ENCODE data around the gene UTP4. TPM values are rescaled to one million over a fixed set of nuclear protein-coding genes. Genes with fewer than 3 reads are reported as not detected.
"Not testable (repeated sequence)": the region's sequence is repeated elsewhere in the genome, so short reads cannot be mapped to it uniquely, and the experiment has no call there.

UTP4 gene
- total RNA-seq, 1 donor from 2014 or later = 51.4 TPM

GRCh38 chr16:69143116-69143515, 10.7 kb downstream of the UTP4 start:
- H3K4me3 Mint-ChIP-seq (ENCODE audit: low read depth) = no peak overlapping the region
- no peaks in the 10 kb centered on the region for H3K9me3 Mint-ChIP-seq (ENCODE audit: low read depth)
- peaks cover 5% of the 10 kb centered on the region for H3K4me1 Mint-ChIP-seq (ENCODE audit: low read depth)
- peaks cover 37% of the 10 kb centered on the region for H3K36me3 Mint-ChIP-seq (ENCODE audit: insufficient read depth)
- TF ChIP-seq CTCF (IDR thresholded peaks at IDR 0.05; ENCODE audit: unreplicated experiment) = no peak
- DNase-seq (ENCODE audit: low spot score, unreplicated experiment) = no peak
- no peak overlapping the region for H3K27ac Mint-ChIP-seq
- H3K27me3 Mint-ChIP-seq = no peaks in the 10 kb centered on the region

- Mint-ChIP-seq H3K9me3 (ENCODE audit: low read depth) (no peaks in the 10 kb centered on the region), H3K27me3 (no peaks in the 10 kb centered on the region), H3K27ac (no peak overlapping the region), H3K36me3 (ENCODE audit: insufficient read depth) (peaks cover 33% of the 10 kb centered on the region), H3K4me1 (ENCODE audit: low read depth) (peaks cover 5% of the 10 kb centered on the region), H3K4me3 (ENCODE audit: low read depth) (no peak overlapping the region)
- no peak for DNase-seq (ENCODE audit: low spot score, unreplicated experiment)
- no peak for TF ChIP-seq CTCF (IDR thresholded peaks at IDR 0.05; ENCODE audit: unreplicated experiment)
These were observed 13.2 kb downstream of the UTP4 start for GRCh38 chr16:69145658-69146057.

GRCh38 chr16:69149621-69150020, 17.2 kb downstream of the UTP4 start:
- peaks cover 27% of the 10 kb centered on the region for H3K36me3 Mint-ChIP-seq (ENCODE audit: insufficient read depth)
- DNase-seq (ENCODE audit: low spot score, unreplicated experiment); H3K4me1 Mint-ChIP-seq (ENCODE audit: low read depth); H3K27me3 Mint-ChIP-seq; H3K27ac Mint-ChIP-seq; H3K4me3 Mint-ChIP-seq (ENCODE audit: low read depth); H3K9me3 Mint-ChIP-seq (ENCODE audit: low read depth): not testable (repeated sequence)

GRCh38 chr16:69150146-69150865, 17.9 kb downstream of the UTP4 start:
- no peaks in the 10 kb centered on the region for H3K27me3 Mint-ChIP-seq
- TF ChIP-seq CTCF (IDR thresholded peaks at IDR 0.05; ENCODE audit: unreplicated experiment) = peak; percentile 79
- DNase-seq (ENCODE audit: low spot score, unreplicated experiment) = peak; percentile 37
- no peaks in the 10 kb centered on the region for H3K4me1 Mint-ChIP-seq (ENCODE audit: low read depth)
- no peaks in the 10 kb centered on the region for H3K9me3 Mint-ChIP-seq (ENCODE audit: low read depth)
- no peak overlapping the region for H3K4me3 Mint-ChIP-seq (ENCODE audit: low read depth)
- H3K27ac Mint-ChIP-seq = peak overlapping the region; percentile 29
- peaks cover 28% of the 10 kb centered on the region for H3K36me3 Mint-ChIP-seq (ENCODE audit: insufficient read depth)

GRCh38 chr16:69157196-69157595, 24.7 kb downstream of the UTP4 start:
- peaks cover 2% of the 10 kb centered on the region for H3K4me1 Mint-ChIP-seq (ENCODE audit: low read depth)
- H3K27me3 Mint-ChIP-seq = no peaks in the 10 kb centered on the region
- no peak for DNase-seq (ENCODE audit: low spot score, unreplicated experiment)
- no peak overlapping the region for H3K4me3 Mint-ChIP-seq (ENCODE audit: low read depth)
- H3K27ac Mint-ChIP-seq = no peak overlapping the region
- TF ChIP-seq CTCF (IDR thresholded peaks at IDR 0.05; ENCODE audit: unreplicated experiment) = no peak
- H3K36me3 Mint-ChIP-seq (ENCODE audit: insufficient read depth) = peaks cover 35% of the 10 kb centered on the region
- no peaks in the 10 kb centered on the region for H3K9me3 Mint-ChIP-seq (ENCODE audit: low read depth)

- TF ChIP-seq CTCF (IDR thresholded peaks at IDR 0.05; ENCODE audit: unreplicated experiment) = no peak
- H3K9me3 Mint-ChIP-seq (ENCODE audit: low read depth) = no peaks in the 10 kb centered on the region
- no peak for DNase-seq (ENCODE audit: low spot score, unreplicated experiment)
- no peaks in the 10 kb centered on the region for H3K27me3 Mint-ChIP-seq
- no peak overlapping the region for H3K4me3 Mint-ChIP-seq (ENCODE audit: low read depth)
- no peak overlapping the region for H3K27ac Mint-ChIP-seq
- peaks cover 30% of the 10 kb centered on the region for H3K36me3 Mint-ChIP-seq (ENCODE audit: insufficient read depth)
- peaks cover 8% of the 10 kb centered on the region for H3K4me1 Mint-ChIP-seq (ENCODE audit: low read depth)
These were observed 27.7 kb downstream of the UTP4 start for GRCh38 chr16:69160192-69160591.
